Central memory CD8-positive, alpha-beta T cell (primary cell): Measurements from ENCODE around the gene MTNR1B.

ENCODE experiments used
- ATAC-seq: fragments of 150-1000 bp; cut with Tn5 transposase; replicated peaks from 2 replicates; pipeline ENCODE4 v1.10.0; 2022; ENCODE audit warnings: mild to moderate bottlenecking, moderate FRiP score, moderate number of reproducible peaks; ENCODE audit not compliant: poor library complexity, severe bottlenecking; ENCODE audit errors: extremely low read depth
- DNase-seq, 2 donors: peaks; one replicate each; pipeline ENCODE4 v3.0.0; 2021; ENCODE audit warnings: low spot score in 2 of 2
- H3K27ac Mint-ChIP-seq: one replicate; pipeline ENCODE4 v1.8.0; 2022; ENCODE audit warnings: low read depth, mild to moderate bottlenecking, moderate library complexity, mixed read lengths
- H3K27me3 Mint-ChIP-seq: one replicate; pipeline ENCODE4 v1.8.0; 2022; ENCODE audit warnings: mixed read lengths
- H3K36me3 Mint-ChIP-seq: one replicate; pipeline ENCODE4 v1.8.0; 2022; ENCODE audit warnings: mild to moderate bottlenecking, moderate library complexity, mixed read lengths; ENCODE audit not compliant: insufficient read depth
- H3K4me1 Mint-ChIP-seq: one replicate; pipeline ENCODE4 v1.8.0; 2022; ENCODE audit warnings: mixed read lengths
- H3K4me3 Mint-ChIP-seq: one replicate; pipeline ENCODE4 v1.8.0; 2022; ENCODE audit warnings: mild to moderate bottlenecking, moderate library complexity, mixed read lengths
- H3K9me3 Mint-ChIP-seq: one replicate; pipeline ENCODE4 v1.8.0; 2022; ENCODE audit warnings: mixed read lengths

The MTNR1B gene

GRCh38 chr11:92960886-92961285 lies 8.6 kb upstream of the MTNR1B start:
- DNase-seq (no peak), ATAC-seq (no peak)
- H3K36me3 Mint-ChIP-seq, result no peaks in the 10 kb centered on the region
- no peak overlapping the region for H3K4me3 Mint-ChIP-seq
- H3K4me1 Mint-ChIP-seq, result no peaks in the 10 kb centered on the region
- no peaks in the 10 kb centered on the region for H3K9me3 Mint-ChIP-seq
- no peaks in the 10 kb centered on the region for H3K27me3 Mint-ChIP-seq
- no peak overlapping the region for H3K27ac Mint-ChIP-seq

DNA sequence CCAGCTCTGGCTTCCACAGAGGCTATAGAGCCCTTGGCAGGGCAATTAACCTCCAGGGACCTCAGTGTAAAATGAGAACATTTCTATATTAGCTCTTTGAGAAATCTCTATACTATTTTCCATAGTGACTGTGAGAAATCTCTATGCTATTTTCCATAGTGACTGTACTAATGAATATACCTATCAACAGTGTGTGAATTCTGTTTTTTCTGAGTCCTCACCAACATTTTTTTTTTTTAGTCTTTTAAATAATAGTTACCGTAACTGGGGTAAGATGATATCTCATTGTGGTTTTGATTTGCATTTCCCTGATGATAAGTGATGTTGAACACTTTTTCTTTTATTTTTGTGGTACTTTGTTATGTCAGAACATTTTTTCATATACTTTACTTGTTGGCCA lies 7.0 kb upstream of the MTNR1B start:
- no peaks in the 10 kb centered on the region for H3K9me3 Mint-ChIP-seq
- H3K4me1 Mint-ChIP-seq, result no peaks in the 10 kb centered on the region
- no peak overlapping the region for H3K27ac Mint-ChIP-seq
- ATAC-seq (no peak), DNase-seq (no peak)
- H3K27me3 Mint-ChIP-seq, result no peaks in the 10 kb centered on the region
- H3K4me3 Mint-ChIP-seq, result no peak overlapping the region
- H3K36me3 Mint-ChIP-seq, result peaks cover 1% of the 10 kb centered on the region

DNA sequence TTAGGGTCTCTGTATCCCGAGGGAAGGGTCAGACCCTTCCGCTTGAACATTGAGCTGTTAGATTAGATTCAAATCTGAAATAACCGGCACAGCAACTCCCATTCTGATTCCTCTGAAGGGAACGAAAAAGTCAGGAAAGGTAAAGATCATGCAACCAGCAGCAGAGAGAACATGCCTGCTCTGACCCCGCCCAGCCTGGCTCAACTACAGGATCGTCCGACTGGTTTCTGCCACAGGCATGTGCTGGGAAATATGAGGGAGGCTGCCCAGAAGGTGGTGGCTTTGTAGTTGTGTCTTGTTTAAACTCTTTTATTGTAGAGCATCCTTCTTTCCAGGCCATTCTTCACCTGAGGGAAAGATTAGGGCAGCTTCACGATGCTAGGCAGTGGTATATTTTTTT lies 5.0 kb upstream of the MTNR1B start:
- Mint-ChIP-seq H3K27ac (no peak overlapping the region), H3K4me1 (no peaks in the 10 kb centered on the region), H3K27me3 (no peaks in the 10 kb centered on the region)

GRCh38 chr11:92965196-92965595 lies 4.3 kb upstream of the MTNR1B start:
- Mint-ChIP-seq H3K27ac (no peak overlapping the region), H3K4me3 (no peak overlapping the region), H3K4me1 (no peaks in the 10 kb centered on the region), H3K27me3 (no peaks in the 10 kb centered on the region), H3K36me3 (peaks cover 1% of the 10 kb centered on the region), H3K9me3 (no peaks in the 10 kb centered on the region)
- ATAC-seq (no peak), DNase-seq (no peak)

More for the DNA sequence above, 5.0 kb upstream of the MTNR1B start:
- DNase-seq, result no peak
- Mint-ChIP-seq H3K36me3 (peaks cover 1% of the 10 kb centered on the region), H3K4me3 (no peak overlapping the region), H3K9me3 (no peaks in the 10 kb centered on the region)
- no peak for ATAC-seq

- Mint-ChIP-seq H3K4me1 (no peaks in the 10 kb centered on the region), H3K27me3 (no peaks in the 10 kb centered on the region), H3K27ac (no peak overlapping the region), H3K4me3 (no peak overlapping the region), H3K36me3 (peaks cover 1% of the 10 kb centered on the region), H3K9me3 (no peaks in the 10 kb centered on the region)
- ATAC-seq (no peak), DNase-seq (no peak)
These were observed 2.3 kb upstream of the MTNR1B start for GRCh38 chr11:92967178-92967577.

- ATAC-seq (no peak), DNase-seq (no peak)
- Mint-ChIP-seq H3K36me3 (peaks cover 1% of the 10 kb centered on the region), H3K4me1 (no peaks in the 10 kb centered on the region), H3K9me3 (peaks cover 1% of the 10 kb centered on the region), H3K4me3 (no peak overlapping the region), H3K27ac (no peak overlapping the region), H3K27me3 (no peaks in the 10 kb centered on the region)
These were observed 1.6 kb upstream of the MTNR1B start for GRCh38 chr11:92967867-92968266.

GRCh38 chr11:92969293-92969633 lies 188 bp upstream of the MTNR1B start:
- Mint-ChIP-seq H3K4me1 (no peaks in the 10 kb centered on the region), H3K27ac (no peak overlapping the region), H3K36me3 (peaks cover 1% of the 10 kb centered on the region), H3K4me3 (no peak overlapping the region), H3K27me3 (no peaks in the 10 kb centered on the region), H3K9me3 (peaks cover 9% of the 10 kb centered on the region)
- no peak for DNase-seq
- no peak for ATAC-seq

DNA sequence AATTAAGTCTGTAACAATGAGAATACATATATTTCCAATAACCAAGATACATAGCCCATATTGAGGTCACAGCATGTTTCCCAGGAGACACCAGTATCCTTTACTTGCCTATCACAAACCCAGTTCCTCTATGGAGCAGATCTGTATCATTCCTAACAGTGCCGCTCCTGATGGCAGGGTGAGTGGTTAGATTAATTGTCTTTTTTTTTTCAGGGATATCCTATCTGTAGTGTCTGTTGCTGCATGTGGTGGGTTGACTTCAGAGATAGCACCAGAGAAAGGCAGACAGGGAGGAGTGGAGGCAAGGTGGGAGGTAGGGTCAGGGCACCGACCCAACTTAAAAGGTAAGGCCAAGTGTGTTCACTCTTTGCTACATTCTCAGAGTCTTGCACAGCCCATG lies 2.8 kb downstream of the MTNR1B start:
- Mint-ChIP-seq H3K27me3 (no peaks in the 10 kb centered on the region), H3K27ac (no peak overlapping the region), H3K9me3 (peaks cover 9% of the 10 kb centered on the region), H3K4me1 (no peaks in the 10 kb centered on the region), H3K4me3 (no peak overlapping the region), H3K36me3 (peaks cover 1% of the 10 kb centered on the region)
- ATAC-seq (no peak), DNase-seq (no peak)

- no peaks in the 10 kb centered on the region for H3K27me3 Mint-ChIP-seq
- H3K4me3 Mint-ChIP-seq, result no peak overlapping the region
- no peaks in the 10 kb centered on the region for H3K36me3 Mint-ChIP-seq
- ATAC-seq, result no peak
- no peak for DNase-seq
- H3K4me1 Mint-ChIP-seq, result no peaks in the 10 kb centered on the region
- peaks cover 9% of the 10 kb centered on the region for H3K9me3 Mint-ChIP-seq
- H3K27ac Mint-ChIP-seq, result no peak overlapping the region
These were observed 5.8 kb downstream of the MTNR1B start for GRCh38 chr11:92975285-92975684.

- Mint-ChIP-seq H3K4me1 (no peaks in the 10 kb centered on the region), H3K4me3 (no peak overlapping the region), H3K27ac (no peak overlapping the region), H3K9me3 (peaks cover 9% of the 10 kb centered on the region), H3K36me3 (no peaks in the 10 kb centered on the region), H3K27me3 (no peaks in the 10 kb centered on the region)
- DNase-seq, result no peak
- no peak for ATAC-seq
These were observed 7.2 kb downstream of the MTNR1B start for GRCh38 chr11:92976681-92977080.

- H3K4me1 Mint-ChIP-seq, result no peaks in the 10 kb centered on the region
- peaks cover 9% of the 10 kb centered on the region for H3K9me3 Mint-ChIP-seq
- H3K4me3 Mint-ChIP-seq, result no peak overlapping the region
- no peaks in the 10 kb centered on the region for H3K36me3 Mint-ChIP-seq
- no peak for ATAC-seq
- H3K27ac Mint-ChIP-seq, result no peak overlapping the region
- H3K27me3 Mint-ChIP-seq, result no peaks in the 10 kb centered on the region
- DNase-seq, result no peak
These were observed 8.0 kb downstream of the MTNR1B start for GRCh38 chr11:92977401-92977800.

GRCh38 chr11:92978271-92979111 lies 9.0 kb downstream of the MTNR1B start:
- ATAC-seq, result no peak
- Mint-ChIP-seq H3K4me1 (no peaks in the 10 kb centered on the region), H3K27me3 (no peaks in the 10 kb centered on the region), H3K36me3 (no peaks in the 10 kb centered on the region), H3K4me3 (no peak overlapping the region), H3K27ac (no peak overlapping the region), H3K9me3 (peaks cover 2% of the 10 kb centered on the region)
- DNase-seq, result no peak

DNA sequence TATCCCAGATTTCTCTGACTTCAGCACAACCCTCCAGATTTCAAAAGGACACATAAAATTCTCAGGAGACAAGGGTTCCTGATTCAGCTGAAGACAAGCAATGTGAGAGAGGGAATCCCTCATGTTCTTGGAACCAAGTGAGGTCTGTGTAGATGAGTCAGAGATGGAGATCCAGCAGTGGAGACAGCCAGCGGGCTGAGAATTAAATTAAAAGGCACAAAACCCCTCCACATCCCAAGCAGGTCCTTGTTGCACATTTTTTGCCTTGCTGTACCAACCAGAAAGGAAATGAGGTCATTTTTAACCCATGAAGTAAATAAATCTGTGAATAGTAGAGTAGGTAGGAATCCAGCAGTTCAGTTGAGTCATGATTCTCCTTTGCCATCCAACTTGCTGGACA lies 9.7 kb downstream of the MTNR1B start:
- no peaks in the 10 kb centered on the region for H3K4me1 Mint-ChIP-seq
- no peaks in the 10 kb centered on the region for H3K27me3 Mint-ChIP-seq
- no peak overlapping the region for H3K27ac Mint-ChIP-seq
- H3K9me3 Mint-ChIP-seq, result no peaks in the 10 kb centered on the region
- no peaks in the 10 kb centered on the region for H3K36me3 Mint-ChIP-seq
- DNase-seq (no peak), ATAC-seq (no peak)
- H3K4me3 Mint-ChIP-seq, result no peak overlapping the region
